HG03520 (cell line): ENCODE data around the gene FANCF.

Experiments
- ATAC-seq: cut with Tn5 transposase; IDR thresholded peaks from one replicate; pipeline ENCODE4 v1.9.1; 2021; ENCODE audit warnings: mild to moderate bottlenecking, moderate library complexity; ENCODE audit not compliant: unreplicated experiment

Gene FANCF

GRCh38 chr11:22626573-22627239, 1.1 kb upstream of the FANCF start:
- ATAC-seq: no peak

- peak; percentile 47 for ATAC-seq
Observed at GRCh38 chr11:22624742-22625447, 728 bp downstream of the FANCF start.

DNA sequence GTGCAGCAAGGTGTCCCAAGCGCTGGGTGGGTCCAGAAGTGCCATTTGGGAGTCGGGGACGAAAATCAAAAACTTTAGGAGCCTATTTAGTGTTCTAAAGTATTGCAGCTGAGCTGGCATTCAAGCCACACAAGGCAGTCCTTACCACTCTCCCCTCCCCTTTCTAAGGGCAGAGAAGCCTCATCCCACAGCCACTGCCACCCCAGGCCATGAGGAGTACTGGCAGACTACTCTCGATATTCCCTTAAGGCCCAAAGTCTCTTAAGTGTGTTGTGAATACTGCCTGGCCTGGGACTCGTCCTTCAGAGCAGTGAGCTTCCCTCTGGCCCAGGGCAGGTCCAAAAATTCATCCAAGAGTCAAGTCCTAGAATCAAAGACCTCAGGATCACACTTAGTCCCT, 7.8 kb downstream of the FANCF start:
- no peak for ATAC-seq

DNA sequence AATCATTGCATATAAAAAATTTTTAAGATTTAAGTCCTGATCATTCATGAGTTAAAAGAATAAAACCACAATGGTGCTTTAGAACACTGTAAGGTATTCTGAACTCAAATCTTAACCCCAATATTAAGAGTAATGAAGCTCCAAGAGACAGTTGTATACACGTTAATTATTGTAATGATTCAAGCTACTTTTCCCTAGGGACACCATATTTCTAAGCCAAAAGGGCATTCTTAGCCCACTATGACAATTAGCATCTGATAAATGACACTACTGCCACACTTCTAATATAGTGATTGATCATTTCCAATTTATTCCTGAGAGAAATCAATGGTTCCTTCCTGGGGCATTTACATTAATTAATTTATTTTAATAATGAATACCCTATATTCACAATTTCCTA, 21.7 kb downstream of the FANCF start:
- ATAC-seq: no peak

GRCh38 chr11:22602504-22602903, 23.1 kb downstream of the FANCF start:
- ATAC-seq: no peak

- no peak for ATAC-seq
Observed at GRCh38 chr11:22599458-22599857, 26.2 kb downstream of the FANCF start.

DNA sequence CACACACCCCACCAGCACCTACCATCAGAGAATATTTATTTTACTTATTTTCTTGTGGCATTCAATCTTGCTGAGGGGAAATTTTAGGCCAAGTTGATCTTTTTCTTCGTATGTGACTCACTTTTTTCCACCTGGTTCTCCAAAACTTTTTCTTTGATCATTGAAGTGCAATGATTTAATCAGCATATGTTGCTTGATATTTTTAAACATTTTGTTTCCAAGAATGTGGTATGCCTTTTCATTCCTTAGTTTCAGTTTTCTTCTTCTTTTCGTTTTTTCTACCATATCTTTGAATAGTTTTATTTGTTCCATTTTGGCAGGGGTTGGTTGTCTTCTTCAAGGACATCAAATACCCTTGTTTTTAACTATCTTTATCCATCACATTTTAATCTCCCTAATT, 28.6 kb downstream of the FANCF start:
- no peak for ATAC-seq

- no peak for ATAC-seq
Observed at GRCh38 chr11:22584976-22585375, 40.6 kb downstream of the FANCF start.

GRCh38 chr11:22583963-22584492, 41.6 kb downstream of the FANCF start:
- ATAC-seq: no peak

DNA sequence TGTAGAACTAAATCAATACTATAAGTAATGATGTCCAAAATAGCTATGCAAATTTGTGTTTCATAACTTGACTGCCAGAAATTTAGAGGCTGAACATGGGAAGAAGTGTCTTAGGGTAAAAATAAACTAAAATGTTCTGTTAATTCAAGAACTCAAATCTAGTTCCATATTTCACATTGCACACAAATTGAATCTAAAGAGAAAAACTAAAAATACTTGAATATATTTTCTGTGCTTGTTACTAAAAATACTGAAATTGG, 43.5 kb downstream of the FANCF start:
- no peak for ATAC-seq

DNA sequence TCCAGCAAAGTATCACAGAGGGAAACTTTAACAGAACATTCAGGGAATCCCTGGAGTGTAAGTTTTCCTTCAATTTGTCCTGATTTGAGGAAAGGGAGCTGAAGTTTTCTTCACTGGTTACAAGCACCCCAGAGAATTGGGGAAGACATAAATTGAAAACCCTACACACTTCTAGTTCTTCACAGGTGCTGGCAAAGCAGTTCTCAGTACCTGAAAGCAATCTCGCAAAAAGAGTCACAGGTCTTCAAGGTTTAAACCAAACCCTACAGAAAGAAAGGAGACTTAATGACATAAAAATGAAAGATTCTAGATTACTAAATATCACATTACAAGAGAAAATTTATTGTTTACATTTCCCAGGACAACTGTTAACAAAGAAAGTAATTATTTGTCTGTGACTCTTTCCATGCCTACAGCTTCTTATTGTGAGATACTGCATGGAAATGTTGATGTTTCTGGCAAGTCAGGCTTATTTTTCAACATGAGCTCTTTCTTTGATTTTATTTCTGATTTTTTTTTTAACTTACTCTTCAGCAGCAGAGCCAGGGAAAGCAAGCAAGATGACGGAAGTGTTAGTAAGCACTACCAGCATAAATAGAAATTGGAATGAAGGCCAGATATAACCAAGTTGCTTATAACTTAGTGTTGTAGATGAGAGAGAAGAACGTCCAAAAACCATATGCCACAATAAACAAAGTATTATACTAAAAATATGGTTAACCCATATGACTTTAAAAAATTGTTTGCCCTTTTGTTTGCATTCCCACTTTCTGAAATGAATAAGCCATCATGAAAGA, 44.1 kb downstream of the FANCF start:
- ATAC-seq: no peak

DNA sequence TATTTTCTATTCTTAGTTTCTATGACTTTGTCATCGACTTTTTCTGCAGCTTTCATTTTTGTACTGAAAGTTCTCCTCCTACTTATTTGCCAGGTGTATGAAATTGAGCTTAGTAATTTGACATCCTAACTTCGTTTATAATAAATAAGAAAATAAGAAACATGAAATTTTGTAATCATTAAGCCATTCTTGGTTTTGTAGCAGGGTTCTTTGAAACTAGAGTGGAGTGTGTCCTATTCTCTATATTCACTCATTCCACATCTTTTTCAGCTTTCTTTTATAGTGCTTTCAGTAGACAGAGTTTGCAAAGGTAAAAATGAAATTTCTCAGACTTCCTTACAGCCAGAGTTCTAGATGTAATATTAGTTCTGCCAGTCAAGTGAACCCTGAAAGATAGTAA, 47.8 kb downstream of the FANCF start:
- ATAC-seq: no peak
